Loucy (cell line): Measurements from ENCODE around the gene FAM162A.

ENCODE experiments used
- CTCF ChIP-seq: fragments of 200-600 bp; sonication (generic); conservative IDR thresholded peaks from 2 replicates; pipeline ENCODE4 v1.5.1; 2014; ENCODE audit warnings: mild to moderate bottlenecking, antibody characterized with exemption, low read length
- EZH2phosphoT487 ChIP-seq: fragments of 200-600 bp; IDR thresholded peaks from 2 replicates; pipeline ENCODE4 v1.6.1; 2018; ENCODE audit warnings: antibody characterized with exemption, mild to moderate bottlenecking, moderate library complexity, borderline replicate concordance

GRCh38 chr3:122391681-122392446 is 7.9 kb downstream of the FAM162A start:
- TF ChIP-seq CTCF (no peak), EZH2phosphoT487 (no peak)
